Tibial nerve (tissue), 4 donors: ENCODE measurements around the gene NOB1. TPM values are rescaled to one million over a fixed set of nuclear protein-coding genes. Genes with fewer than 3 reads are reported as not detected.

ENCODE experiments used
- small RNA-seq: library from RNA; depleted of rRNA; stranded (forward); fragments of <200 nt; gene quantifications from one replicate; pipeline ENCODE3, GENCODE V24; 2016
- total RNA-seq, 4 donors: library from RNA; depleted of rRNA; stranded (reverse); fragments of >200 nt; gene quantifications; one replicate each; pipeline ENCODE4 v1.1.0, GENCODE V29; 2016

The NOB1 gene
- total RNA-seq, 4 donors from 2014 or later = 23.2 to 42.3 (median 38.1) TPM

Small RNA genes within 50 kb of the gene (small RNA-seq; reads per million reads assigned to genes)
- not detected for gene RF00091

Other genes with a start within 250 kb of the NOB1 start
- 10 to 100 TPM; 53.2 to 61.4 (median 57.5) TPM for gene NFAT5, start 189.0 kb downstream of the NOB1 start, total RNA-seq
- gene NQO1, start 28.4 kb downstream of the NOB1 start, total RNA-seq = 100 to 1,000 TPM in 1 of 4 donors, 10 to 100 TPM in 3; 19.0 to 106 (median 55.0) TPM
- gene WWP2, start 7.4 kb upstream of the NOB1 start, total RNA-seq = 10 to 100 TPM; 40.8 to 96.9 (median 84.3) TPM
- gene CLEC18A, start 196.4 kb upstream of the NOB1 start, total RNA-seq = 1 to 10 TPM in 3 of 4 donors, not detected in 1; 1.2 to 2.4 (median 2.1) TPM